PFSK-1 (cell line): Measurements from ENCODE around the gene PGAM1.

ENCODE experiments used
- FOXP2 ChIP-seq: optimal IDR thresholded peaks from 2 replicates; pipeline ENCODE3; 2011; ENCODE audit warnings: borderline replicate concordance, control low read depth, inconsistent platforms; ENCODE audit not compliant: insufficient read depth; ENCODE audit errors: extremely low read length, extremely low read depth
- POLR2AphosphoS5 ChIP-seq: IDR thresholded peaks from 2 replicates; pipeline ENCODE4 v1.6.1; 2012; ENCODE audit warnings: low read depth, mild to moderate bottlenecking, control low read depth, low read length, moderate library complexity
- REST ChIP-seq, 2 experiments: IDR thresholded peaks; 2 replicates each; pipeline versions ENCODE4 v1.6.1 to v1.8.0; 2011 to 2012; ENCODE audit warnings: low read depth in 2 of 2, low read length in 2 of 2, control low read depth in 1 of 2, inconsistent platforms in 1 of 2, mild to moderate bottlenecking in 1 of 2, moderate library complexity in 1 of 2; ENCODE audit not compliant: insufficient read depth in 1 of 2
- SIN3A ChIP-seq: IDR thresholded peaks from 2 replicates; pipeline ENCODE4 v1.6.1; 2012; ENCODE audit warnings: mild to moderate bottlenecking, low read length, moderate library complexity, borderline replicate concordance; ENCODE audit not compliant: insufficient read depth
- TAF1 ChIP-seq: IDR thresholded peaks from 2 replicates; pipeline ENCODE4 v1.6.1; 2012; ENCODE audit warnings: low read length, control low read depth, borderline replicate concordance; ENCODE audit not compliant: insufficient read depth

The PGAM1 gene

GRCh38 chr10:97416565-97416964 is 9.4 kb upstream of the PGAM1 start:
- TF ChIP-seq POLR2AphosphoS5 (no peak), SIN3A (no peak), FOXP2 (no peak), TAF1 (no peak)

DNA sequence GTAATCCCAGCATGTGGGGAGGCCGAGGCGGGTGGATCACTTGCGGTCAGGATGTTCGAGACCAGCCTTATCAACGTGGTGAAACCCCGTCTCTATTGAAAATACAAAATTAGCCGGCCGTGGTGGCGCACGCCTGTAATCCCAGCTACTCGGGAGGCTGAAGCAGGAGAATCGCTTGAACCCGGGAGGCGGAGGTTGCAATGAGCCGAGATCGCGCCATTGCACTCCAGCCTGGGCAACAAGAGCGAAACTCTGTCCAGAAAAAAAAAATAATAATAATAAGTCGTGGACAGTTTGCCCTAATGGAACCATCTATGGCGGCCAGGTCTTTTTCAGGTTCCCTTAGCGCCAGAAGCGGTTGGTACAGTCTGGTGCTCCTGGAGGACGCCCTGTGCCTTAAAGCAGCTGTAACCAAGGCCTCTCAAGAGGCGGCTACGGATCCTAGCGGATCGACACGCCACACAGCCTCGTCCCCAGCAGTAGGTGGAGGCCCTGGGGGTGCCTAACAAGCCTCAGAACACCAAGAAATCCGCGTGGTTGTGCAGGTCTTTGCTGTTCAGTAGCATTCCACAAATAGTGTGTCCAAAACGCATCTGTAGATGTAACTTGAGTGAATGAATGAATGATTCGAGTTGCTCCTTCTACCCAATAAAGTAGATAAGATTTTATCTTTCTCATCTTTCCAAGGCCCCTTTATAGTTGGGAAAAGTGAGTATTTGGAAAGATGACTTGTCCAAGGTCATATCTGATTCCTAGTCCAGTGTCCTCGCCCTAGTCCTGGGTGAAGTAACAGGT is 982 bp downstream of the PGAM1 start:
- no peak for TF ChIP-seq FOXP2
- no peak for TF ChIP-seq SIN3A
- no peak for TF ChIP-seq POLR2AphosphoS5
- no peak for TF ChIP-seq REST (IDR thresholded peaks at IDR 0.05; ENCODE audit: insufficient read depth in 1 of 2, low read depth in 2 of 2, low read length in 2 of 2)
- no peak for TF ChIP-seq TAF1

DNA sequence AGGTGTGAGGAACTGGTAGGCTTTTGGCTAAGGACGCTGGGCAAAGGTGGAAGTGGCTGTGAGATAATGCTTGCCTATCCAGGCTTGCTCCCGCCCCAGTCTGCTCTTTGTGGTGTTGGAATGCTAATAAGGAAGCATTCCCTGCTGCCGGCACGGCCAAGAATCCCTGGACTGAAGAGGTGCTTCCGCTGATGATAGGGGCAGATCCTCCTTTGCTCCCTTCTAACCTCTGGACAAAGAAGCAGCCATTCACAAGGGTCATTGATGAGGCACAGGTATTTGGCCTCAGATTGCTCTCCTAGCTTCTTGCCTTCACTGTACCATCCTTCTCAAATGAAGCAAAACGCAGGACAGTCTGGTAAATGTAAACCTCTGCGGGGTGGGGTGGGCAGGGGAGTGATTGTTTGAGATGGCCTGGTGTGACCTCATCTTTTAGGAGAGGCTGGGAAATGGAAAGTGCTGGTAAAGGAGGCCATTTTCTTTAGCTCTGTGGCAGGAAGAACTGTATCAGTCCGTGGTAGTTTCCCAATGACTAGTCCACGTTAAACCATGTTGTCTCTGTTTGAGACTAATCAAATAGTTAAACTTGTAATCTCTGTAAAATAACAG is 1.7 kb downstream of the PGAM1 start:
- TF ChIP-seq FOXP2 (no peak), SIN3A (no peak), REST (IDR thresholded peaks at IDR 0.05; ENCODE audit: insufficient read depth in 1 of 2, low read depth in 2 of 2, low read length in 2 of 2) (no peak), POLR2AphosphoS5 (no peak), TAF1 (no peak)

DNA sequence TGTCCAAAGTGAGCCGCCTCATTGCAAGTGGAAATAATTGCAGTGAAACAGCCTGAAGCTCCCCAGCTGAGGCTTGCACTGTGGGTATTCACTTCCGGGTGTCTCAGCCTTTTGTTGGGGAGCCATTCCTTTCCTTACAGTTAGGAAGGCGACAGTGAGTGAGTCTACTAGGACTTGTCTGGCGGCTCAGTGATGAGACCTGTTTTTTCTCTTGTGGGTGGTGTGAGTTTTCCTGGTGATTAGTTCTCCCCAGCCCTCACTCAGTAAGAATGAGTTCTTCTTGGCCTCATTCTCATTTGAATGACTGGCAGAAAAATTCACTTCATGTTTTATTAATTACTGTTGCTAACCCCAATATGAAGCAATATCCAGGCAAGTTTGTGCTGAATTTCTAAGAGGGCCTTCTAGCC is 2.6 kb downstream of the PGAM1 start:
- TF ChIP-seq REST (IDR thresholded peaks at IDR 0.05; ENCODE audit: insufficient read depth in 1 of 2, low read depth in 2 of 2, low read length in 2 of 2) (no peak), SIN3A (no peak), FOXP2 (no peak), TAF1 (no peak), POLR2AphosphoS5 (no peak)

DNA sequence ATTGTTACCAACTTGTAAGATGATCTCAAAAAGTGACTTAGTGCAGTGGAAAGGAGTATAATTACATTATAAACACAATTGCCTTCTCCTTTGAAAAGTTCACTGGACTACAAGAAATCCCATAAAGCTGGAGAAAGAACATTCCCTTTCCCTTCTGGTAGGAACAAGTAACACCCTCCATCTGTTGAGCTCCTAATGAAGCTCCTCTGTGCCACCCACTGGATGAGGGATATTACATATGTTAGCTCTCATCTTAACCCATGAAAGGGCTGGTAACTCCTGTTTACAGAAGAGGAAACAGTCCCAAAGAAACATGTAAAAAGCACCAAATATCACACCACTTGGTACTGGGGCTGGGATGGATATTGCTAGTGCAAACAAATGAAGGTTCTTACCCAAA is 8.1 kb downstream of the PGAM1 start:
- TF ChIP-seq SIN3A, result no peak
- no peak for TF ChIP-seq REST (IDR thresholded peaks at IDR 0.05; ENCODE audit: insufficient read depth in 1 of 2, low read depth in 2 of 2, low read length in 2 of 2)
- TF ChIP-seq POLR2AphosphoS5, result no peak; the same call in none of the 2 replicates
- no peak for TF ChIP-seq FOXP2
- no peak for TF ChIP-seq TAF1
